ENCODE measurements around the gene FCHSD1. TPM values are rescaled to one million over a fixed set of nuclear protein-coding genes. Genes with fewer than 3 reads are reported as not detected.

FCHSD1 gene
- total RNA-seq, 1 donor from 2014 or later, result 28.6 TPM

- no peak for TF ChIP-seq CTCF (IDR thresholded peaks at IDR 0.05)
- no peaks in the 10 kb centered on the region for H3K9me3 Mint-ChIP-seq (ENCODE audit: unreplicated experiment)
- no peaks in the 10 kb centered on the region for H3K36me3 Mint-ChIP-seq (ENCODE audit: unreplicated experiment)
- DNase-seq (ENCODE audit: extremely low spot score, unreplicated experiment), result no peak
- no peak overlapping the region for H3K27ac Mint-ChIP-seq (ENCODE audit: unreplicated experiment)
- no peak overlapping the region for H3K4me3 Mint-ChIP-seq (ENCODE audit: unreplicated experiment)
- H3K4me1 Mint-ChIP-seq (ENCODE audit: unreplicated experiment), result no peaks in the 10 kb centered on the region
- H3K27me3 Mint-ChIP-seq (ENCODE audit: unreplicated experiment), result no peaks in the 10 kb centered on the region
Observed at GRCh38 chr5:141662028-141662427, 10.8 kb upstream of the FCHSD1 start.

DNA sequence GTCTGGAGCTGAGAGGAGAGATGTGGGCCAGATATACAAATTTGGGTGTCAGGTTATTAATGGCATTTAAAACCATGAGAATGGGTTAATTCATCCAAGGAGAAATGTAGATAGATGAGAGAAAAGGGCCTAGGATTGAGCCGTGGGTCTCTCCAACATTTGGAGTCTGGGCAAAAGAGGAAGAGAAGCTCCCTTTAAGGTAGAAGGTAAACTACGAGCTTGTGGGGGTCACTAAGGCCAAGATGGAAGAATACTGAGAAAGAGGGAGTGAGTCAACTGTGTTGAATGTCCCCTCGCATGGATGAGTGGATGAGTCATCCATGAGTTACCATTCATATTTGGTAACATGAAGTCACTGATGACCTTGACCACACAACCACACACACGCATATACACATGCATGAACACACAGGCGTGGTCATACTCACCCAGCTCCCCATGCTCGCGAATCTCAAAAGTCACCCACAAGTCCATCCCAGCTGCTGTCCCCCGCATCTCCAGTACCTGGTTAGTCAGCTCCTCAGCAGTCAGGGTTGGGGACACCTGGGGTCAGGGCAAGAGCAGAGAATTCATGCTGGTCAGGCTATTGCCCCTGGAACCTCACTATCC lies 6.8 kb upstream of the FCHSD1 start:
- no peak overlapping the region for H3K4me3 Mint-ChIP-seq (ENCODE audit: unreplicated experiment)
- H3K9me3 Mint-ChIP-seq (ENCODE audit: unreplicated experiment), result no peaks in the 10 kb centered on the region
- H3K4me1 Mint-ChIP-seq (ENCODE audit: unreplicated experiment), result no peaks in the 10 kb centered on the region
- no peak for DNase-seq (ENCODE audit: extremely low spot score, unreplicated experiment)
- no peaks in the 10 kb centered on the region for H3K27me3 Mint-ChIP-seq (ENCODE audit: unreplicated experiment)
- H3K36me3 Mint-ChIP-seq (ENCODE audit: unreplicated experiment), result no peaks in the 10 kb centered on the region
- TF ChIP-seq CTCF (IDR thresholded peaks at IDR 0.05), result no peak
- no peak overlapping the region for H3K27ac Mint-ChIP-seq (ENCODE audit: unreplicated experiment)

DNA sequence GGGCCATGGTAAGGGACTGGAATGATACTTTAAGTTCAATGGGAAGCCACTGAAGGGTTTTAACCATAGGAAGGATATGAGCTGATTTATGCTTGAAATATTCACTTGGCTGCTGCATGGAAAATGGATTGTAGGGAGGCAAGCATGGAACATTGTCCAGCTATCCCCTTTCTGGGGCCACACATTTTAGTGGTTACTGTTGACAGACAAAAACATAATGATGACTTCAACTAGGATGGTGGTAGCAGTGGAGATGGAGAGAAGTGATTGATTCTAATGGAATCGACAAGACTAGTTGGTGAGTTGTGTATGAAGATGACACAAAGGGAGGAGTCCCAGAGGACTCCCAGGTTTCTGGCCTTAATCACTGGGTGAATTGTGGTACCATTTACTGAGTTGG lies 6.2 kb upstream of the FCHSD1 start:
- TF ChIP-seq CTCF (IDR thresholded peaks at IDR 0.05), result no peak
- Mint-ChIP-seq H3K27me3 (ENCODE audit: unreplicated experiment) (no peaks in the 10 kb centered on the region), H3K27ac (ENCODE audit: unreplicated experiment) (no peak overlapping the region), H3K4me1 (ENCODE audit: unreplicated experiment) (no peaks in the 10 kb centered on the region), H3K9me3 (ENCODE audit: unreplicated experiment) (no peaks in the 10 kb centered on the region), H3K4me3 (ENCODE audit: unreplicated experiment) (no peak overlapping the region), H3K36me3 (ENCODE audit: unreplicated experiment) (no peaks in the 10 kb centered on the region)
- DNase-seq (ENCODE audit: extremely low spot score, unreplicated experiment), result no peak

GRCh38 chr5:141656396-141656795 lies 5.2 kb upstream of the FCHSD1 start:
- Mint-ChIP-seq H3K4me3 (ENCODE audit: unreplicated experiment) (no peak overlapping the region), H3K27me3 (ENCODE audit: unreplicated experiment) (no peaks in the 10 kb centered on the region), H3K9me3 (ENCODE audit: unreplicated experiment) (no peaks in the 10 kb centered on the region), H3K4me1 (ENCODE audit: unreplicated experiment) (peaks cover 1% of the 10 kb centered on the region), H3K36me3 (ENCODE audit: unreplicated experiment) (no peaks in the 10 kb centered on the region), H3K27ac (ENCODE audit: unreplicated experiment) (no peak overlapping the region)
- DNase-seq (ENCODE audit: extremely low spot score, unreplicated experiment), result no peak
- TF ChIP-seq CTCF (IDR thresholded peaks at IDR 0.05), result no peak

- H3K36me3 Mint-ChIP-seq (ENCODE audit: unreplicated experiment), result no peaks in the 10 kb centered on the region
- H3K27me3 Mint-ChIP-seq (ENCODE audit: unreplicated experiment), result no peaks in the 10 kb centered on the region
- H3K4me3 Mint-ChIP-seq (ENCODE audit: unreplicated experiment), result no peak overlapping the region
- H3K4me1 Mint-ChIP-seq (ENCODE audit: unreplicated experiment), result peaks cover 6% of the 10 kb centered on the region
- no peak for DNase-seq (ENCODE audit: extremely low spot score, unreplicated experiment)
- no peak for TF ChIP-seq CTCF (IDR thresholded peaks at IDR 0.05)
- H3K9me3 Mint-ChIP-seq (ENCODE audit: unreplicated experiment), result no peaks in the 10 kb centered on the region
- H3K27ac Mint-ChIP-seq (ENCODE audit: unreplicated experiment), result no peak overlapping the region
Observed at GRCh38 chr5:141655020-141655419, 3.8 kb upstream of the FCHSD1 start.
